Fibroblast of villous mesenchyme (primary cell): ENCODE results near the gene OLFM3. TPM values are rescaled to one million over a fixed set of nuclear protein-coding genes. Genes with fewer than 3 reads are reported as not detected.

Experiments
- small RNA-seq: library from RNA; depleted of rRNA; stranded (forward); fragments of <200 nt; gene quantifications from one replicate; pipeline ENCODE3, GENCODE V24; 2012
- total RNA-seq: library from RNA; depleted of rRNA; stranded (reverse); fragments of >200 nt; gene quantifications from 2 replicates; pipeline ENCODE4 v1.2.3, GENCODE V29; 2012

The OLFM3 gene
- total RNA-seq, 1 donor, result not detected

Small RNA genes lying within 50 kb of the gene (small RNA-seq; reads per million reads assigned to genes)
- gene RNU6-352P, result not detected
